ENCODE measurements around the gene LRP5. TPM values are rescaled to one million over a fixed set of nuclear protein-coding genes. Genes with fewer than 3 reads are reported as not detected.

Gene LRP5
- total and polyA plus RNA-seq, 9 of the 15 experiments (the other 6 are each of a cell fraction or from before 2014, with no cell fraction given) = 0.48 to 44.2 (median 13.5) TPM

- no peak for TF ChIP-seq KAT7 (CRISPR knock-in tag; IDR thresholded peaks at IDR 0.05; ENCODE audit: borderline replicate concordance)
- TF ChIP-seq USF2 (CRISPR knock-in tag; IDR thresholded peaks at IDR 0.05) = no peak
- TF ChIP-seq HCFC1 (IDR thresholded peaks at IDR 0.05; ENCODE audit: low read depth, low read length) = peak; percentile 56
- peak; percentile 64; the same call in 1 of the 2 replicates for TF ChIP-seq ZBTB17 (CRISPR knock-in tag; IDR thresholded peaks at IDR 0.05)
- no peak for TF ChIP-seq ZNF561 (CRISPR knock-in tag; conservative IDR thresholded peaks at IDR 0.05)
- TF ChIP-seq ZNF12 (CRISPR knock-in tag; IDR thresholded peaks at IDR 0.05) = 0 out of 2 replicates have a peak, but pooled peaks have one; percentile 79
- peak; percentile 13; the same call in 1 of the 2 replicates for TF ChIP-seq SOX6 (IDR thresholded peaks at IDR 0.05)
- TF ChIP-seq ZNF197 (CRISPR knock-in tag; IDR thresholded peaks at IDR 0.05; ENCODE audit: low read depth) = no peak
- no peak for TF ChIP-seq MLX (CRISPR knock-in tag; conservative IDR thresholded peaks at IDR 0.05)
- no peak for TF ChIP-seq ZNF280A (IDR thresholded peaks at IDR 0.05; ENCODE audit: low read depth, partially characterized antibody)
- TF ChIP-seq CCAR2 (IDR thresholded peaks at IDR 0.05; ENCODE audit: low read depth, low read length) = no peak
- TF ChIP-seq SREBF2 (CRISPR knock-in tag; IDR thresholded peaks at IDR 0.05) = peak; percentile 36; the same call in 1 of the 2 replicates
- peak; percentile 91 for TF ChIP-seq ZBTB40 (IDR thresholded peaks at IDR 0.05)
- TF ChIP-seq ZBTB40 (CRISPR knock-in tag; IDR thresholded peaks at IDR 0.05) = 0 out of 2 replicates have a peak, but pooled peaks have one; percentile 29
- no peak for TF ChIP-seq SP2 (IDR thresholded peaks at IDR 0.05; ENCODE audit: extremely low read depth, low read depth, low read length, poor library complexity, severe bottlenecking)
Measured at GRCh38 chr11:68271781-68272608, 40.4 kb upstream of the LRP5 start, which contains the start of gene C11orf24 (continued).

Measured in K562 (cell line).